GM19193 (cell line): ENCODE results near the gene FOSB.

Experiments used
- POLR2A ChIP-seq: IDR thresholded peaks from 4 replicates; pipeline ENCODE4 v1.6.1; 2011; ENCODE audit not compliant: insufficient read depth, insufficient read length; ENCODE audit errors: extremely low read depth

Gene FOSB

GRCh38 chr19:45439569-45440258, 28.1 kb upstream of the FOSB start:
- TF ChIP-seq POLR2A = peak; percentile 51

GRCh38 chr19:45440259-45440638, 27.5 kb upstream of the FOSB start:
- TF ChIP-seq POLR2A = no peak

DNA sequence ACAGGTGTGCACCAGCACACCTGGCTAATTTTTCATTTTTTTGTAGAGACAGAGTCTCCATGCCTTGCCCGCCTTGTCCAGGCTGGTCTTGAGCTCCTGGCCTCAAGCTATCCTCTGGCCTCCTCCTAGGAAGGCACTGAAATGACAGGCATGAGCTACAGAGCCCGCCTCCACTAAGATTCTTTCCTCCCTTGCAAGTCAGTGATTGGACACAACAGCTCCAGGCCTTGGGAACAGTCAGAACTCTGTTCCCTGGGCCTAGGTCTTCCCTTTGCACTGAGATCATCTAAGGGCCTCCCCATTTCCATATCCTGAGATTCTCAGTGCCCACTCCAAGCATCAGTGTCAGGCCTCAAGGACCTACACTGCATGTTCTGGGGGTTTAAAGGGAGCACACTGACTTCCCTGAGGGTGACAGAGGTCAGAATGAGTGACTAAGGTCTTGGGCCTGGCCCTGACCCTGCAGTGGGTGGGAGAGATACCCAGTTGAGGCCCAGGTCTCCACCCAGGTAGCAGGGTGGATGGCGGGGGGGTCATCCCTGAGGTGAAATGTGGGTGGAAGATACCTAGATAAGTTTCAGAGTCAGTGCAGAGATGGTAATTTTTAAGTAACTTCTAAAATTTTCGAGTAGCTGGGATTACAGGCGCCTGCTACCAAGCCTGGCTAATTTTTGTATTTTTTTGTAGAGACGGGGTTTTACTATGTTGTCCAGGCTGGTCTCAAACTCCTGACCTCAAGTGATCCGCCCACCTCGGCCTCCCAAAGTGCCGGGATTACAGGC, 26.7 kb upstream of the FOSB start:
- TF ChIP-seq POLR2A = no peak

- no peak for TF ChIP-seq POLR2A
Observed at GRCh38 chr19:45442408-45442777, 25.4 kb upstream of the FOSB start.

DNA sequence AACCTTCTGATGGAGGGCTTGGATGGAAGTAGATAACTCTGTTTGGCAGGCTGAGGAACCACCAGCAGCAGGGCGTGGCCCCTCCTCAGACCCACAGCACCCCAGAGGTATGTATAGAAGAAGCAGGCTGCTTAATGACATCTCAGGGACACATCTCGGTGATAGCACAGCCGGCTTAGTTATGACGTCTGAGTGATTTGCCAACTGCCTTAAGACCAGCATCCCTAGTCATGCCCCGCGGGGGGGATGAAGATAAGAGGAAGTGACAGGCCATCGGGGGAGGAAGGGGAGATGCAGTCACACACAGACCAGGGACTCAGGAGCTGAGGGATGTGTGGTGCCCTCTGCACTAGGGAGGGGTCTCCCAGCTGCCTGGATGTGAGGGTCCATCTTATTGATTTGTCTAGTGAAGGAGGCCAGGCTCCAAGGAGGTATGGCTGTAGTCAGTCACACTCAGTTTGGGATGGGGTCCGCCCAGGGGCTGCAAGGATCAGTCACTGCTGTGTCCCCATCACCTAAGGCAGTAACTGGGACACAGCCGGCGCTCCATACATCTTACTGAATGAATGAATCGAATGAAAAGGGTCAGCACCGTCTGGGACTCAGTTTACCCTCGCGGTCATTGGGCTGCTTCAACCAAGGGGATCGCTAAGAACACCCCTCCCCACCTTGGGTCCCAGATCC, 24.9 kb upstream of the FOSB start:
- TF ChIP-seq POLR2A = no peak

- TF ChIP-seq POLR2A = no peak
Observed at GRCh38 chr19:45443462-45444317, 24.1 kb upstream of the FOSB start.

GRCh38 chr19:45444318-45445041, 23.3 kb upstream of the FOSB start:
- TF ChIP-seq POLR2A = peak; percentile 44

DNA sequence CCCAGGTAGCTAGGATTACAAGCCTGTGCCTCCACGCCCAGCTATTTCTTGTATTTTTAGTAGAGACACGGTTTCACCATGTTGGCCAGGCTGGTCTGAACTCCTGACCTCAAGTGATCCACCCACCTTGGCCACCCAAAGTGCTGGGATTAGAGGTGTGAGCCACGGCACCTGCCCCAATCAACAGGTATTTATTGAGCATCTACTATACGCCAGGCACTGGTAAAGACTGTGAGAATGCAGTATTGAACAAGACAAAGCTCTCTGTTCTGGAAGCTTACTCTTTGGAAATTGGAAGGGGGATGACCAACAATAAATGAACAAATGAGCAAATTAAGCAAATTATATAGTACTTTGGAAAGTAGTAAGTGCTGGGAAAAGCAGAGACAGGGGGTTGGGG, 22.7 kb upstream of the FOSB start:
- TF ChIP-seq POLR2A = no peak

DNA sequence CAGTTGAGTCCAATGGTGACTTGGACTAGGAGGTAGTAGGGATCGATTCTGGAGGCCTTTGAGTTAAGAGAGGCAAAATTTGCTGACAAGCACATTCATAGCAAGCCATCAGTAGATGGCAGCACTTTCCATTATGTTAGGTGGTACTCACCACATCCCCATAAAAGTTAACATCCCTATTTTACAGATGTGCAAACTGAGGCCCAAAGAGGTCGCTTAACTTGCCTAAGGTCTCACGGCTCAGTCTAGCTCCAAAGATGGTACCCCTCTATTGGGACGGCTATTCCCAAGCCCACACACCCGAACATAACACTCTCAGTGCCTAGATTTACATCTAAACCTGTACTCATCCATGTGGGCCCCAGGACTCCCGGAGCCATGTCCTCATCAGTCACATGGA, 21.5 kb upstream of the FOSB start:
- no peak for TF ChIP-seq POLR2A

GRCh38 chr19:45446944-45447343, 20.9 kb upstream of the FOSB start:
- no peak for TF ChIP-seq POLR2A

- no peak for TF ChIP-seq POLR2A
Observed at GRCh38 chr19:45448425-45448756, 19.4 kb upstream of the FOSB start.

- no peak for TF ChIP-seq POLR2A
Observed at GRCh38 chr19:45448887-45449299, 18.9 kb upstream of the FOSB start.

- no peak for TF ChIP-seq POLR2A
Observed at GRCh38 chr19:45450012-45450333, 17.8 kb upstream of the FOSB start.

GRCh38 chr19:45451131-45451849, 16.5 kb upstream of the FOSB start:
- no peak for TF ChIP-seq POLR2A
